NOMO-1 treated with DMSO at 0.1 percent for 48 hours (cell line): ENCODE results near the gene SLC2A11.
"Not testable (repeated sequence)": the region's sequence is repeated elsewhere in the genome, so short reads cannot be mapped to it uniquely, and the experiment has no call there.

Source experiments
- DNase-seq: peaks from one replicate; lab custom pipeline; 2025; ENCODE audit not compliant: unreplicated experiment; lab: John Stamatoyannopoulos, UW

SLC2A11 gene

GRCh38 chr22:23888615-23889401, 31.1 kb downstream of the SLC2A11 start:
- DNase-seq = no peak

GRCh38 chr22:23889620-23890019, 31.9 kb downstream of the SLC2A11 start:
- no peak for DNase-seq

GRCh38 chr22:23891726-23892125, 34.1 kb downstream of the SLC2A11 start:
- no peak for DNase-seq

- DNase-seq = no peak
Observed at GRCh38 chr22:23892130-23892529, 34.5 kb downstream of the SLC2A11 start.

GRCh38 chr22:23892706-23893105, 35.0 kb downstream of the SLC2A11 start:
- no peak for DNase-seq

- DNase-seq = no peak
Observed at GRCh38 chr22:23893121-23893944, 35.7 kb downstream of the SLC2A11 start.

- peak; percentile 97 for DNase-seq
Observed at GRCh38 chr22:23893945-23894709, 36.5 kb downstream of the SLC2A11 start, which contains the start of gene MIF. Gene MIF, plus strand, starts transcription at chr22:23894383. Its CDS starts 92 bp downstream, at chr22:23894475.

- peak; percentile 67 for DNase-seq
Observed at GRCh38 chr22:23894710-23895598, 37.3 kb downstream of the SLC2A11 start.

- no peak for DNase-seq
Observed at GRCh38 chr22:23895599-23896144, 38.0 kb downstream of the SLC2A11 start.

GRCh38 chr22:23896166-23896522, 38.5 kb downstream of the SLC2A11 start:
- DNase-seq = no peak

- no peak for DNase-seq
Observed at GRCh38 chr22:23896523-23897186, 39.0 kb downstream of the SLC2A11 start.

- no peak for DNase-seq
Observed at GRCh38 chr22:23897320-23897719, 39.6 kb downstream of the SLC2A11 start.

GRCh38 chr22:23898006-23898974, 40.6 kb downstream of the SLC2A11 start:
- no peak for DNase-seq

- DNase-seq = no peak
Observed at GRCh38 chr22:23899042-23899745, 41.5 kb downstream of the SLC2A11 start.

GRCh38 chr22:23900227-23900626, 42.6 kb downstream of the SLC2A11 start:
- not testable (repeated sequence) for DNase-seq

- DNase-seq = no peak
Observed at GRCh38 chr22:23901600-23901999, 43.9 kb downstream of the SLC2A11 start.

GRCh38 chr22:23903328-23903971, 45.8 kb downstream of the SLC2A11 start:
- no peak for DNase-seq
